ENCODE data around the gene DNAJB1.

Gene DNAJB1

GRCh38 chr19:14563590-14563926 lies 45.4 kb upstream of the DNAJB1 start:
- no peak overlapping the region for H3K4me3 ChIP-seq (ENCODE audit: low read depth, low read length)
- TF ChIP-seq CTCF (IDR thresholded peaks at IDR 0.05; ENCODE audit: borderline replicate concordance, insufficient read depth, low read depth, low read length), result no peak

GRCh38 chr19:14562660-14563589 lies 44.7 kb upstream of the DNAJB1 start:
- TF ChIP-seq CTCF (IDR thresholded peaks at IDR 0.05; ENCODE audit: borderline replicate concordance, insufficient read depth, low read depth, low read length), result no peak

GRCh38 chr19:14561847-14562351 lies 43.7 kb upstream of the DNAJB1 start:
- no peak for TF ChIP-seq CTCF (IDR thresholded peaks at IDR 0.05; ENCODE audit: borderline replicate concordance, insufficient read depth, low read depth, low read length)

More at GRCh38 chr19:14562660-14563589, 44.7 kb upstream of the DNAJB1 start:
- no peak overlapping the region for H3K4me3 ChIP-seq (ENCODE audit: low read depth, low read length)

GRCh38 chr19:14561249-14561648 lies 43.1 kb upstream of the DNAJB1 start:
- no peak overlapping the region for H3K4me3 ChIP-seq (ENCODE audit: low read depth, low read length)
- TF ChIP-seq CTCF (IDR thresholded peaks at IDR 0.05; ENCODE audit: borderline replicate concordance, insufficient read depth, low read depth, low read length), result no peak

More at GRCh38 chr19:14561847-14562351, 43.7 kb upstream of the DNAJB1 start:
- no peak overlapping the region for H3K4me3 ChIP-seq (ENCODE audit: low read depth, low read length)

- H3K4me3 ChIP-seq (ENCODE audit: low read depth, low read length), result no peak overlapping the region
- TF ChIP-seq CTCF (IDR thresholded peaks at IDR 0.05; ENCODE audit: borderline replicate concordance, insufficient read depth, low read depth, low read length), result no peak
Measured at GRCh38 chr19:14560776-14561108, 42.5 kb upstream of the DNAJB1 start.

- H3K4me3 ChIP-seq (ENCODE audit: low read depth, low read length), result no peak overlapping the region
- TF ChIP-seq CTCF (IDR thresholded peaks at IDR 0.05; ENCODE audit: borderline replicate concordance, insufficient read depth, low read depth, low read length), result no peak
Measured at GRCh38 chr19:14559916-14560775, 41.9 kb upstream of the DNAJB1 start.
